Lower lobe of right lung (tissue), 2 donors: ENCODE measurements around the gene RTN1. TPM values are rescaled to one million over a fixed set of nuclear protein-coding genes. Genes with fewer than 3 reads are reported as not detected.

Experiments
- ATAC-seq, 2 donors: fragments of 200-7000 bp; cut with Tn5 transposase; one replicate each; pipeline ENCODE4 v1.9.1; 2020 to 2022; ENCODE audit warnings: mild to moderate bottlenecking in 2 of 2, moderate library complexity in 2 of 2
- DNase-seq: peaks from one replicate; pipeline ENCODE4 v3.0.0-alpha.2; 2020
- H3K27ac ChIP-seq: fragments of 200-600 bp; one replicate; pipeline ENCODE4 v1.8.0; 2022
- H3K27me3 ChIP-seq: fragments of 200-600 bp; one replicate; pipeline ENCODE4 v1.8.0; 2022; ENCODE audit warnings: low read depth
- H3K36me3 ChIP-seq: fragments of 200-600 bp; one replicate; pipeline ENCODE4 v1.8.0; 2022; ENCODE audit warnings: mild to moderate bottlenecking
- H3K4me1 ChIP-seq: fragments of 200-600 bp; one replicate; pipeline ENCODE4 v1.8.0; 2022
- H3K4me3 ChIP-seq: fragments of 200-600 bp; one replicate; pipeline ENCODE4 v1.8.0; 2022; ENCODE audit warnings: mild to moderate bottlenecking
- H3K9me3 ChIP-seq: fragments of 200-600 bp; one replicate; pipeline ENCODE4 v1.8.0; 2022
- intact Hi-C: fragments of 100-400 bp; cut with DNase I; formaldehyde crosslinking; loops from one replicate; pipeline ENCODE4 v1.11.0; 2022
- total RNA-seq: library from RNA; stranded (reverse); fragmentation: NEBNext Ultra II Directional; extraction: Animal tissue kit (Norgen Biotek cat#: 25700); gene quantifications from one replicate; pipeline ENCODE4 v1.2.1, GENCODE V29; 2021
- TF ChIP-seq, protein P1 (sequence below): fragments of 200-600 bp; IDR thresholded peaks from one replicate; pipeline ENCODE4 v1.8.0; 2022; ENCODE audit warnings: antibody characterized with exemption, mild to moderate bottlenecking
- donor health status: DM: no; HTN: yes; CAD: no; lungs with severe emphysema.

RTN1 gene
- total RNA-seq, 1 donor from 2014 or later = 18.2 TPM

- ATAC-seq (no peak), DNase-seq (no peak)
- TF ChIP-seq, protein P1, sequence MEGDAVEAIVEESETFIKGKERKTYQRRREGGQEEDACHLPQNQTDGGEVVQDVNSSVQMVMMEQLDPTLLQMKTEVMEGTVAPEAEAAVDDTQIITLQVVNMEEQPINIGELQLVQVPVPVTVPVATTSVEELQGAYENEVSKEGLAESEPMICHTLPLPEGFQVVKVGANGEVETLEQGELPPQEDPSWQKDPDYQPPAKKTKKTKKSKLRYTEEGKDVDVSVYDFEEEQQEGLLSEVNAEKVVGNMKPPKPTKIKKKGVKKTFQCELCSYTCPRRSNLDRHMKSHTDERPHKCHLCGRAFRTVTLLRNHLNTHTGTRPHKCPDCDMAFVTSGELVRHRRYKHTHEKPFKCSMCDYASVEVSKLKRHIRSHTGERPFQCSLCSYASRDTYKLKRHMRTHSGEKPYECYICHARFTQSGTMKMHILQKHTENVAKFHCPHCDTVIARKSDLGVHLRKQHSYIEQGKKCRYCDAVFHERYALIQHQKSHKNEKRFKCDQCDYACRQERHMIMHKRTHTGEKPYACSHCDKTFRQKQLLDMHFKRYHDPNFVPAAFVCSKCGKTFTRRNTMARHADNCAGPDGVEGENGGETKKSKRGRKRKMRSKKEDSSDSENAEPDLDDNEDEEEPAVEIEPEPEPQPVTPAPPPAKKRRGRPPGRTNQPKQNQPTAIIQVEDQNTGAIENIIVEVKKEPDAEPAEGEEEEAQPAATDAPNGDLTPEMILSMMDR = no peak
- Histone ChIP-seq H3K27me3 (no peaks in the 10 kb centered on the region), H3K4me3 (no peak overlapping the region), H3K36me3 (no peaks in the 10 kb centered on the region), H3K4me1 (no peaks in the 10 kb centered on the region), H3K27ac (no peak overlapping the region), H3K9me3 (no peaks in the 10 kb centered on the region)
- intact Hi-C loops = no loop called here
These were observed 47.4 kb downstream of the RTN1 start for GRCh38 chr14:59823179-59823578.

- DNase-seq = no peak
- Histone ChIP-seq H3K36me3 (no peaks in the 10 kb centered on the region), H3K9me3 (no peaks in the 10 kb centered on the region), H3K4me1 (no peaks in the 10 kb centered on the region), H3K27ac (no peak overlapping the region), H3K4me3 (no peak overlapping the region), H3K27me3 (no peaks in the 10 kb centered on the region)
- intact Hi-C loops = no loop called here
- ATAC-seq = peak in 1 of 2 donors; percentile 23
- TF ChIP-seq, protein P1 = no peak
These were observed 51.0 kb downstream of the RTN1 start for GRCh38 chr14:59819446-59820088.

GRCh38 chr14:59816941-59817340 lies 53.6 kb downstream of the RTN1 start:
- H3K9me3 ChIP-seq = no peaks in the 10 kb centered on the region
- H3K27me3 ChIP-seq = no peaks in the 10 kb centered on the region
- TF ChIP-seq, protein P1 = no peak
- H3K27ac ChIP-seq = no peak overlapping the region
- DNase-seq (no peak), ATAC-seq (no peak)
- no peaks in the 10 kb centered on the region for H3K36me3 ChIP-seq
- no peaks in the 10 kb centered on the region for H3K4me1 ChIP-seq
- intact Hi-C loops = no loop called here
- H3K4me3 ChIP-seq = no peak overlapping the region

DNA sequence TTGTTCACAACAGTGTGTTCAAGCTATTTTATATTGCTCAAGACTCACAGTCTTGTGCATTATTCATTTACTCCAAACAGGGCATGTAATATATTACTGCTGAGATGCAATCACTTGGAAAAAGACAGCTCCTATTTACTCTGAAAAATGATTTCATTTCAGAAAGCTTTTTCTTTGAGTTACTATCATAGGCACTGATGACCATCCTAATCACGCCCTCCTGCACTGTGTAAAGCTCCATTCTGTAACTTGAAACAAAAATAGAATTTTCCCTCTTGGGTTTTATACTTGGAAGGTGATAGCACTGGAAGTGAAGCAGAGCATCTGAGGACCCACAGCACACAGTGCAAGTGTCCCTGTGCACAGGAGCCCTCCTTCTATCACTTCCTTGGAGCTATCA lies 55.6 kb downstream of the RTN1 start:
- no peak overlapping the region for H3K4me3 ChIP-seq

DNA sequence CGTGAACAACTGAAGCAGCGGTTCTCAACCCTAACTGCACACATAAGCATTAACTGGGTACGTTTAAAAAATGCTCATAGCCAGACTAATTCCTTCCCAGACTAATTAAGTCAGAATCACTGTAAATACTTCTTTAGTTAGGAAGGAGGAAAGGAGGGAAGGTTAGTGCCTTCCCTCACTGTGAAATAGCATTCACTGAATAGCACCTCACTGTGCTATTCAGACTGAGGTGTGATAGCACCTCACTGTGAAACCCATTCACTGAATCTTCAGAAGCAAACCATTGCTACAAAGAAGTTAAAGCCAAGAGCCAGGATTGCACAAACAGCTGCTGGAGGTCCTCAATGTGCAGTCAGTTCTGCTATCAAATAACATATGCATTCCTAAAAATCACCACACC lies 58.8 kb downstream of the RTN1 start:
- intact Hi-C loops = no loop called here
- Histone ChIP-seq H3K36me3 (no peaks in the 10 kb centered on the region), H3K9me3 (no peaks in the 10 kb centered on the region), H3K27ac (no peak overlapping the region), H3K4me1 (no peaks in the 10 kb centered on the region), H3K4me3 (no peak overlapping the region), H3K27me3 (no peaks in the 10 kb centered on the region)
- ATAC-seq (no peak), DNase-seq (no peak)
- TF ChIP-seq, protein P1 = no peak

More for the DNA sequence above, 55.6 kb downstream of the RTN1 start:
- intact Hi-C loops = no loop called here
- TF ChIP-seq, protein P1 = no peak
- H3K27ac ChIP-seq = no peak overlapping the region
- H3K27me3 ChIP-seq = no peaks in the 10 kb centered on the region
- no peaks in the 10 kb centered on the region for H3K4me1 ChIP-seq
- DNase-seq = no peak
- H3K36me3 ChIP-seq = no peaks in the 10 kb centered on the region
- no peaks in the 10 kb centered on the region for H3K9me3 ChIP-seq
- ATAC-seq = no peak
